K562 (cell line): ENCODE data around the gene ZNF865.
"Not testable (repeated sequence)": the region's sequence is repeated elsewhere in the genome, so short reads cannot be mapped to it uniquely, and the experiment has no call there.

Experiments used
- BRCA1 ChIP-seq, 2 experiments: fragments of 450-650 bp in 1 of 2; sonication (generic) in 1 of 2; formaldehyde crosslinking in 1 of 2; IDR thresholded peaks; 2 replicates each; pipeline versions ENCODE4 v1.5.0 to v1.6.1; 2017 to 2020; ENCODE audit warnings: mild to moderate bottlenecking in 1 of 2, missing genetic modification reagents in 1 of 2
- SPI1 ChIP-seq: IDR thresholded peaks from 2 replicates; pipeline ENCODE4 v1.6.1; 2011; ENCODE audit warnings: low read depth, low read length, control low read depth, borderline replicate concordance
- ZNF77 ChIP-seq: fragments of 250-450 bp; sonication (Bioruptor Pico); IDR thresholded peaks from 2 replicates; pipeline ENCODE4 v1.5.0; 2020
- TF ChIP-seq, protein P1 (sequence below), 2 experiments: fragments of 450-650 bp; formaldehyde crosslinking in 1 of 2; IDR thresholded peaks; 2 replicates each; pipeline versions ENCODE4 v1.4.0 to v1.6.1; 2014 to 2020; ENCODE audit warnings: mild to moderate bottlenecking in 2 of 2, borderline replicate concordance in 1 of 2, low read depth in 1 of 2
- TF ChIP-seq, protein P2 (sequence below): fragments of 250-450 bp; sonication (Bioruptor Pico); IDR thresholded peaks from 2 replicates; pipeline ENCODE4 v1.4.0; 2020; ENCODE audit warnings: mild to moderate bottlenecking, moderate library complexity, borderline replicate concordance
- TF ChIP-seq, protein P3 (sequence below): fragments of 250-450 bp; sonication (Bioruptor Pico); IDR thresholded peaks from 2 replicates; pipeline ENCODE4 v1.5.0; 2020; ENCODE audit warnings: mild to moderate bottlenecking, borderline replicate concordance

DNA sequence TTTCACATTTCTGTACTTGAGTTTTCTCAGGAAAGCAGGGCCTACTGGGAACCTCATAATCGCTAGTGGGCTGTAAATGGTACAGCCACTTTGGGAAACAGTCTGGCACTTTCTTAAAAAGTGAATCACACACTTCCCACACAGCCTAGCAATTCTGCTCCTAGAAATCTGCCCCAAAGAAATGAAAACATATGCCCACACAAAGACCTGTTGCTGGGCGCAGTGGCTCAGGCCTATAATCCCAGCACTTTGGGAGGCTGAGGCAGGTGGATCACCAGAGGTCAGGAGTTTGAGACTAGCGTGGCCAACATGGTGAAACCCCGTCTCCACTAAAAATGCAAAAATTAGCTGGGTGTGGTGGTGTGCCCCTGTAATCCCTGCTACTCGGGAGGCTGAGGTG lies 36.0 kb upstream of the ZNF865 start:
- not testable (repeated sequence) for TF ChIP-seq BRCA1 (IDR thresholded peaks at IDR 0.05); BRCA1 (CRISPR knock-in tag; IDR thresholded peaks at IDR 0.05); SPI1; ZNF77 (CRISPR knock-in tag)
- TF ChIP-seq, protein P1, sequence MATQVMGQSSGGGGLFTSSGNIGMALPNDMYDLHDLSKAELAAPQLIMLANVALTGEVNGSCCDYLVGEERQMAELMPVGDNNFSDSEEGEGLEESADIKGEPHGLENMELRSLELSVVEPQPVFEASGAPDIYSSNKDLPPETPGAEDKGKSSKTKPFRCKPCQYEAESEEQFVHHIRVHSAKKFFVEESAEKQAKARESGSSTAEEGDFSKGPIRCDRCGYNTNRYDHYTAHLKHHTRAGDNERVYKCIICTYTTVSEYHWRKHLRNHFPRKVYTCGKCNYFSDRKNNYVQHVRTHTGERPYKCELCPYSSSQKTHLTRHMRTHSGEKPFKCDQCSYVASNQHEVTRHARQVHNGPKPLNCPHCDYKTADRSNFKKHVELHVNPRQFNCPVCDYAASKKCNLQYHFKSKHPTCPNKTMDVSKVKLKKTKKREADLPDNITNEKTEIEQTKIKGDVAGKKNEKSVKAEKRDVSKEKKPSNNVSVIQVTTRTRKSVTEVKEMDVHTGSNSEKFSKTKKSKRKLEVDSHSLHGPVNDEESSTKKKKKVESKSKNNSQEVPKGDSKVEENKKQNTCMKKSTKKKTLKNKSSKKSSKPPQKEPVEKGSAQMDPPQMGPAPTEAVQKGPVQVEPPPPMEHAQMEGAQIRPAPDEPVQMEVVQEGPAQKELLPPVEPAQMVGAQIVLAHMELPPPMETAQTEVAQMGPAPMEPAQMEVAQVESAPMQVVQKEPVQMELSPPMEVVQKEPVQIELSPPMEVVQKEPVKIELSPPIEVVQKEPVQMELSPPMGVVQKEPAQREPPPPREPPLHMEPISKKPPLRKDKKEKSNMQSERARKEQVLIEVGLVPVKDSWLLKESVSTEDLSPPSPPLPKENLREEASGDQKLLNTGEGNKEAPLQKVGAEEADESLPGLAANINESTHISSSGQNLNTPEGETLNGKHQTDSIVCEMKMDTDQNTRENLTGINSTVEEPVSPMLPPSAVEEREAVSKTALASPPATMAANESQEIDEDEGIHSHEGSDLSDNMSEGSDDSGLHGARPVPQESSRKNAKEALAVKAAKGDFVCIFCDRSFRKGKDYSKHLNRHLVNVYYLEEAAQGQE (IDR thresholded peaks at IDR 0.05; ENCODE audit: borderline replicate concordance): not testable (repeated sequence)
- TF ChIP-seq, protein P1 (CRISPR knock-in tag; IDR thresholded peaks at IDR 0.05; ENCODE audit: low read depth): not testable (repeated sequence)
- TF ChIP-seq, protein P2, sequence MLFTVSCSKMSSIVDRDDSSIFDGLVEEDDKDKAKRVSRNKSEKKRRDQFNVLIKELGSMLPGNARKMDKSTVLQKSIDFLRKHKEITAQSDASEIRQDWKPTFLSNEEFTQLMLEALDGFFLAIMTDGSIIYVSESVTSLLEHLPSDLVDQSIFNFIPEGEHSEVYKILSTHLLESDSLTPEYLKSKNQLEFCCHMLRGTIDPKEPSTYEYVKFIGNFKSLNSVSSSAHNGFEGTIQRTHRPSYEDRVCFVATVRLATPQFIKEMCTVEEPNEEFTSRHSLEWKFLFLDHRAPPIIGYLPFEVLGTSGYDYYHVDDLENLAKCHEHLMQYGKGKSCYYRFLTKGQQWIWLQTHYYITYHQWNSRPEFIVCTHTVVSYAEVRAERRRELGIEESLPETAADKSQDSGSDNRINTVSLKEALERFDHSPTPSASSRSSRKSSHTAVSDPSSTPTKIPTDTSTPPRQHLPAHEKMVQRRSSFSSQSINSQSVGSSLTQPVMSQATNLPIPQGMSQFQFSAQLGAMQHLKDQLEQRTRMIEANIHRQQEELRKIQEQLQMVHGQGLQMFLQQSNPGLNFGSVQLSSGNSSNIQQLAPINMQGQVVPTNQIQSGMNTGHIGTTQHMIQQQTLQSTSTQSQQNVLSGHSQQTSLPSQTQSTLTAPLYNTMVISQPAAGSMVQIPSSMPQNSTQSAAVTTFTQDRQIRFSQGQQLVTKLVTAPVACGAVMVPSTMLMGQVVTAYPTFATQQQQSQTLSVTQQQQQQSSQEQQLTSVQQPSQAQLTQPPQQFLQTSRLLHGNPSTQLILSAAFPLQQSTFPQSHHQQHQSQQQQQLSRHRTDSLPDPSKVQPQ (CRISPR knock-in tag): not testable (repeated sequence)
- TF ChIP-seq, protein P3, sequence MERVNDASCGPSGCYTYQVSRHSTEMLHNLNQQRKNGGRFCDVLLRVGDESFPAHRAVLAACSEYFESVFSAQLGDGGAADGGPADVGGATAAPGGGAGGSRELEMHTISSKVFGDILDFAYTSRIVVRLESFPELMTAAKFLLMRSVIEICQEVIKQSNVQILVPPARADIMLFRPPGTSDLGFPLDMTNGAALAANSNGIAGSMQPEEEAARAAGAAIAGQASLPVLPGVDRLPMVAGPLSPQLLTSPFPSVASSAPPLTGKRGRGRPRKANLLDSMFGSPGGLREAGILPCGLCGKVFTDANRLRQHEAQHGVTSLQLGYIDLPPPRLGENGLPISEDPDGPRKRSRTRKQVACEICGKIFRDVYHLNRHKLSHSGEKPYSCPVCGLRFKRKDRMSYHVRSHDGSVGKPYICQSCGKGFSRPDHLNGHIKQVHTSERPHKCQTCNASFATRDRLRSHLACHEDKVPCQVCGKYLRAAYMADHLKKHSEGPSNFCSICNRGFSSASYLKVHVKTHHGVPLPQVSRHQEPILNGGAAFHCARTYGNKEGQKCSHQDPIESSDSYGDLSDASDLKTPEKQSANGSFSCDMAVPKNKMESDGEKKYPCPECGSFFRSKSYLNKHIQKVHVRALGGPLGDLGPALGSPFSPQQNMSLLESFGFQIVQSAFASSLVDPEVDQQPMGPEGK (CRISPR knock-in tag): not testable (repeated sequence)
